GM12878 (cell line): Measurements from ENCODE around the gene TRIM28. TPM values are rescaled to one million over a fixed set of nuclear protein-coding genes. Genes with fewer than 3 reads are reported as not detected.
A peak's percentile ranks its signal among the peaks of the same experiment; 100 is the strongest.

Source experiments
- ATAC-seq: fragments of 200-7000 bp; cut with Tn5 transposase; 3 replicates; pipeline ENCODE4 v1.9.1; 2020; ENCODE audit warnings: mild to moderate bottlenecking, moderate library complexity
- BruUV-seq: library from RNA; stranded (reverse); fragments of 400-500 nt; replicated peaks from 2 replicates; lab custom pipeline; 2021; lab: Mats Ljungman, UMichigan
- CTCF ChIA-PET: fragments of 300-600 bp; sonication (Branson Sonifier 250); formaldehyde crosslinking; extraction: SDS; loops from one replicate; lab custom pipeline; 2021; ENCODE audit warnings: inconsistent platforms; lab: Yijun Ruan, JAX
- POLR2A ChIA-PET: fragments of 350-600 bp; formaldehyde crosslinking; extraction: SDS; loops from one replicate; lab custom pipeline; 2021; ENCODE audit warnings: inconsistent platforms; lab: Charles Lee
- RAD21 ChIA-PET: fragments of 300-600 bp; sonication (Branson Sonifier 250); formaldehyde crosslinking; loops from one replicate; lab custom pipeline; 2023; ENCODE audit warnings: antibody characterized with exemption; ENCODE audit not compliant: unreplicated experiment; lab: Charles Lee
- SMC1A ChIA-PET: fragments of 300-600 bp; sonication (Branson Sonifier 250); formaldehyde crosslinking; loops from one replicate; lab custom pipeline; 2023; ENCODE audit not compliant: unreplicated experiment, uncharacterized antibody; lab: Charles Lee
- DNase-seq: peaks from one replicate; pipeline ENCODE4 v3.0.0-alpha.2; 2011; ENCODE audit warnings: low read depth, low spot score
- FAIRE-seq: peaks from 3 replicates; lab custom pipeline; 2011; peaks lifted over from hg19 to GRCh38; lab: Jason Lieb, UNC
- H2AFZ ChIP-seq: 2 replicates; pipeline ENCODE4 v1.6.0; 2011; ENCODE audit warnings: low read depth, low read length, control low read depth; ENCODE audit not compliant: control insufficient read depth
- H3K27ac ChIP-seq: 2 replicates; pipeline ENCODE4 v1.5.1; 2011; ENCODE audit warnings: control low read depth; ENCODE audit not compliant: control insufficient read depth, insufficient read depth
- H3K27me3 ChIP-seq, 2 experiments: replicated peaks in 1 of 2; 2 replicates each; pipeline versions ENCODE4 v1.6.0 to v1.6.1; 2011; ENCODE audit warnings: low read length in 1 of 2; ENCODE audit not compliant: control insufficient read depth in 2 of 2, insufficient read depth in 2 of 2
- H3K36me3 ChIP-seq, 2 experiments: 2 replicates each; pipeline ENCODE4 v1.5.1; 2011; ENCODE audit warnings: low read length in 1 of 2; ENCODE audit not compliant: control insufficient read depth in 2 of 2, insufficient read depth in 2 of 2
- H3K4me1 ChIP-seq: 2 replicates; pipeline ENCODE4 v1.6.1; 2011; ENCODE audit warnings: mild to moderate bottlenecking, low read length, moderate library complexity, mixed read lengths; ENCODE audit not compliant: control insufficient read depth, insufficient read depth
- H3K4me2 ChIP-seq: 2 replicates; pipeline ENCODE4 v1.6.0; 2011; ENCODE audit warnings: control low read depth; ENCODE audit not compliant: control insufficient read depth, insufficient read depth
- H3K4me3 ChIP-seq: fragments of 200-600 bp; sonication (generic); 2 replicates; pipeline ENCODE4 v1.5.1; 2016
- H3K79me2 ChIP-seq: 2 replicates; pipeline ENCODE4 v1.6.0; 2011; ENCODE audit warnings: low read length; ENCODE audit not compliant: control insufficient read depth, insufficient read depth
- H3K9ac ChIP-seq: 2 replicates; pipeline ENCODE4 v1.8.0; 2011; ENCODE audit warnings: low read length, control low read depth, mixed read lengths; ENCODE audit not compliant: control insufficient read depth, insufficient read depth
- H3K9me3 ChIP-seq: replicated peaks from 3 replicates; pipeline ENCODE4 v1.5.1; 2011; ENCODE audit warnings: mild to moderate bottlenecking, low read length; ENCODE audit not compliant: control insufficient read depth, insufficient read depth
- H4K20me1 ChIP-seq: 2 replicates; pipeline ENCODE4 v1.6.0; 2011; ENCODE audit not compliant: control insufficient read depth, insufficient read depth
- CREM ChIP-seq: IDR thresholded peaks from 2 replicates; pipeline ENCODE4 v1.6.1; 2014; ENCODE audit warnings: antibody characterized with exemption, low read depth
- DPF2 ChIP-seq: fragments of 450-650 bp; IDR thresholded peaks from 2 replicates; pipeline ENCODE4 v1.6.1; 2017; ENCODE audit warnings: mild to moderate bottlenecking
- E2F8 ChIP-seq: fragments of 450-650 bp; IDR thresholded peaks from 2 replicates; pipeline ENCODE4 v1.6.1; 2018; ENCODE audit warnings: mild to moderate bottlenecking, low read depth, moderate library complexity; ENCODE audit not compliant: partially characterized antibody
- EZH2 ChIP-seq: IDR thresholded peaks from 2 replicates; pipeline ENCODE4 v1.6.1; 2012; ENCODE audit warnings: low read depth, mild to moderate bottlenecking, control low read depth, inconsistent platforms, low read length, borderline replicate concordance; ENCODE audit not compliant: control insufficient read depth
- HSF1 ChIP-seq: fragments of 150-350 bp; IDR thresholded peaks from 2 replicates; pipeline ENCODE4 v1.6.1; 2014; ENCODE audit warnings: mild to moderate bottlenecking, low read depth, low read length
- IKZF1 ChIP-seq: fragments of 450-650 bp; conservative IDR thresholded peaks from 2 replicates; pipeline ENCODE4 v1.6.1; 2017; ENCODE audit warnings: antibody characterized with exemption, mild to moderate bottlenecking
- MEF2B ChIP-seq: fragments of 450-650 bp; IDR thresholded peaks from 2 replicates; pipeline ENCODE4 v1.6.1; 2018; ENCODE audit warnings: mild to moderate bottlenecking, moderate library complexity; ENCODE audit not compliant: partially characterized antibody, poor library complexity, severe bottlenecking
- MTA3 ChIP-seq: IDR thresholded peaks from 2 replicates; pipeline ENCODE4 v1.6.1; 2012; ENCODE audit warnings: low read length, inconsistent platforms, borderline replicate concordance
- MYB ChIP-seq: fragments of 150-350 bp; IDR thresholded peaks from 2 replicates; pipeline ENCODE4 v1.6.1; 2014; ENCODE audit warnings: mild to moderate bottlenecking, low read depth, low read length, borderline replicate concordance
- NR2C2 ChIP-seq: IDR thresholded peaks from 2 replicates; pipeline ENCODE4 v1.6.1; 2011; ENCODE audit warnings: borderline replicate concordance, low read depth; ENCODE audit not compliant: control insufficient read depth, insufficient read length
- PBX3 ChIP-seq: IDR thresholded peaks from 2 replicates; pipeline ENCODE4 v1.6.1; 2011; ENCODE audit warnings: mild to moderate bottlenecking, low read depth, low read length, moderate library complexity; ENCODE audit not compliant: insufficient replicate concordance
- RBBP5 ChIP-seq: fragments of 200-600 bp; sonication (generic); conservative IDR thresholded peaks from 2 replicates; pipeline ENCODE4 v1.6.1; 2016
- ZNF24 ChIP-seq: fragments of 450-650 bp; IDR thresholded peaks from 2 replicates; pipeline ENCODE4 v1.6.1; 2017; ENCODE audit warnings: antibody characterized with exemption, mild to moderate bottlenecking
- ZNF274 ChIP-seq: IDR thresholded peaks from one replicate; pipeline ENCODE4 v1.8.0; 2011; ENCODE audit not compliant: insufficient read length, insufficient read depth
- ZNF384 ChIP-seq: IDR thresholded peaks from 2 replicates; pipeline ENCODE4 v1.6.1; 2012; ENCODE audit warnings: low read depth, mild to moderate bottlenecking, low read length, improper control_type of control experiment, borderline replicate concordance
- WGBS: methylation state at CpG from one replicate; pipeline ENCODE4 v1.1.6; 2016; ENCODE audit warnings: low lambda C conversion rate; ENCODE audit not compliant: insufficient replicate concordance, insufficient coverage; ENCODE audit errors: missing lambda C conversion rate; 5-methylcytosine and 5-hydroxymethylcytosine counted together
- in situ Hi-C: fragments of 300-500 bp; cut with MboI; formaldehyde crosslinking; loops from 9 replicates; pipeline ENCODE4 v1.14.3; 2018; ENCODE audit warnings: mixed read lengths
- intact Hi-C: fragments of 100-400 bp; cut with micrococcal nuclease; formaldehyde crosslinking; loops from one replicate; pipeline ENCODE4 v1.14.2; 2022; ENCODE audit not compliant: unreplicated experiment
- polyA plus RNA-seq, 11 experiments: library from polyadenylated mRNA; depleted of rRNA in 4 of 11; unstranded in 6 of 11; stranded (reverse) in 5 of 11; fragments of >200 nt; fragmentation: Nextera tagmentation in 4 of 11; fragmentation: Illumina TruSeq in 1 of 11; extraction: Ambion mirVana in 4 of 11; extraction: Trizol in 1 of 11; gene quantifications; 1 replicate in 1 of 11; 2 replicates in 10 of 11; pipeline versions ENCODE4 v1.2.1 to v1.2.3, GENCODE V29; 2011 to 2016; ENCODE audit warnings: inconsistent platforms in 2 of 11, missing spikeins in 2 of 11, low read depth in 1 of 11
- total RNA-seq, 4 experiments: library from RNA; depleted of rRNA in 3 of 4; stranded (reverse); fragments of >200 nt in 3 of 4; fragmentation: Illumina TruSeq in 1 of 4; extraction: Trizol in 1 of 4; gene quantifications; 2 replicates each; pipeline versions ENCODE4 v1.2.1 to v1.2.3, GENCODE V29; 2013 to 2021

TRIM28 gene
- total and polyA plus RNA-seq, 10 of the 15 experiments (the other 5 are each of a cell fraction or from before 2014, with no cell fraction given) = 5.0 to 650 (median 296) TPM

- Histone ChIP-seq H3K27me3 (no peaks in the 10 kb centered on the region), H3K79me2 (peaks cover 2% of the 10 kb centered on the region), H3K4me1 (peaks cover 28% of the 10 kb centered on the region), H3K9me3 (no peaks in the 10 kb centered on the region), H3K4me2 (peak overlapping the region; percentile 97; the same call in 1 of the 2 replicates), H3K4me3 (peak overlapping the region; percentile 60; the same call in 1 of the 2 replicates), H2AFZ (no peak overlapping the region), H3K9ac (no peak overlapping the region), H3K27ac (no peak overlapping the region), H4K20me1 (no peaks in the 10 kb centered on the region), H3K36me3 (no peaks in the 10 kb centered on the region; a peak in 1 of 4 replicates)
- ATAC-seq (no peak), DNase-seq (no peak), FAIRE-seq (no peak)
- intact Hi-C loops (no loop called here), in situ Hi-C loops (no loop called here)
- BruUV-seq = no TSS peak
- ChIA-PET RAD21 (no interaction called here), SMC1A (no interaction called here), CTCF (interaction anchor here (0.9 kb wide), 1 partner anchor 75 kb away, joined by 4 read pairs; no protein-coding TSS in a partner anchor), POLR2A (interaction anchor here (1.6 to 4.7 kb wide), 2 partner anchors 7 to 9 kb away, joined by 5 to 46 read pairs; partner anchors contain the start of genes CHMP2A and MZF1)
- 38% methylated on average over 6 of the region's 6 CpGs for WGBS
- TF ChIP-seq DPF2 (no peak), ZNF24 (no peak), HSF1 (no peak), RBBP5 (no peak), ZNF274 (no peak), EZH2 (no peak), CREM (no peak), PBX3 (no peak), E2F8 (no peak), NR2C2 (no peak), MYB (no peak), ZNF384 (no peak), IKZF1 (no peak), MEF2B (no peak), MTA3 (no peak)
Observed at GRCh38 chr19:58563823-58564222, 20.0 kb downstream of the TRIM28 start.
